VCaP (cell line): ENCODE data around the gene CD27.

Source experiments
- H3K27ac ChIP-seq: fragments of 450-650 bp; 2 replicates; pipeline ENCODE4 v1.5.1; 2017
- CTCF ChIP-seq: fragments of 450-650 bp; conservative IDR thresholded peaks from 2 replicates; pipeline ENCODE4 v1.5.1; 2017; ENCODE audit warnings: mild to moderate bottlenecking, moderate library complexity

CD27 gene

GRCh38 chr12:6452245-6452943, 7.6 kb downstream of the CD27 start:
- no peak for TF ChIP-seq CTCF
- peak overlapping the region; percentile 99 for H3K27ac ChIP-seq

GRCh38 chr12:6452944-6453630, 8.3 kb downstream of the CD27 start:
- no peak for TF ChIP-seq CTCF
- H3K27ac ChIP-seq, result peak overlapping the region; percentile 99

- H3K27ac ChIP-seq, result no peak overlapping the region
- no peak for TF ChIP-seq CTCF
Measured at GRCh38 chr12:6457220-6457945, 12.6 kb downstream of the CD27 start.

- TF ChIP-seq CTCF, result no peak
- H3K27ac ChIP-seq, result no peak overlapping the region
Measured at GRCh38 chr12:6458281-6459003, 13.7 kb downstream of the CD27 start.

- TF ChIP-seq CTCF, result no peak
Measured at GRCh38 chr12:6459004-6459337, 14.2 kb downstream of the CD27 start.

GRCh38 chr12:6460751-6461371, 16.1 kb downstream of the CD27 start:
- H3K27ac ChIP-seq, result no peak overlapping the region
- TF ChIP-seq CTCF, result no peak

More at GRCh38 chr12:6459004-6459337, 14.2 kb downstream of the CD27 start:
- no peak overlapping the region for H3K27ac ChIP-seq
